WTC11 (cell line): ENCODE results near the gene CACNA1F. TPM values are rescaled to one million over a fixed set of nuclear protein-coding genes. Genes with fewer than 3 reads are reported as not detected.

ENCODE experiments used
- ATAC-seq: fragments of 200-7000 bp; cut with Tn5 transposase; 2 replicates; pipeline ENCODE4 v1.10.0; 2021; ENCODE audit warnings: mild to moderate bottlenecking, moderate library complexity
- CTCF ChIA-PET: fragments of 300-600 bp; sonication (Branson Sonifier 250); formaldehyde crosslinking; loops from one replicate; lab custom pipeline; 2021; ENCODE audit warnings: antibody characterized with exemption; lab: Charles Lee
- POLR2A ChIA-PET: fragments of 350-600 bp; sonication (Branson Sonifier 250); formaldehyde crosslinking; loops from one replicate; lab custom pipeline; 2021; ENCODE audit warnings: antibody characterized with exemption; lab: Charles Lee
- DNase-seq: peaks from one replicate; pipeline ENCODE4 v3.0.0; 2021; ENCODE audit warnings: low spot score
- H3K27ac Mint-ChIP-seq: 2 replicates; pipeline ENCODE4 v1.8.0; 2021; ENCODE audit warnings: mixed read lengths
- H3K27me3 Mint-ChIP-seq: 2 replicates; pipeline ENCODE4 v1.8.0; 2021; ENCODE audit warnings: low read depth, mild to moderate bottlenecking, moderate library complexity, mixed read lengths
- H3K36me3 Mint-ChIP-seq: 2 replicates; pipeline ENCODE4 v1.8.0; 2021; ENCODE audit warnings: mixed read lengths
- H3K4me1 Mint-ChIP-seq: 2 replicates; pipeline ENCODE4 v1.8.0; 2022; ENCODE audit warnings: mixed read lengths
- H3K4me3 Mint-ChIP-seq: 2 replicates; pipeline ENCODE4 v1.8.0; 2021; ENCODE audit warnings: mild to moderate bottlenecking, moderate library complexity, mixed read lengths
- H3K9me3 Mint-ChIP-seq: 2 replicates; pipeline ENCODE4 v1.8.0; 2021; ENCODE audit warnings: mixed read lengths
- FOXK1 ChIP-seq: sonication (generic); formaldehyde crosslinking; IDR thresholded peaks from 2 replicates; pipeline ENCODE4 v1.8.0; 2022; ENCODE audit warnings: mild to moderate bottlenecking, moderate library complexity, missing genetic modification reagents
- GABPB1 ChIP-seq: sonication (generic); formaldehyde crosslinking; IDR thresholded peaks from 2 replicates; pipeline ENCODE4 v1.8.1; 2023; ENCODE audit warnings: mild to moderate bottlenecking, missing genetic modification reagents
- IRF2 ChIP-seq: sonication (generic); formaldehyde crosslinking; IDR thresholded peaks from 2 replicates; pipeline ENCODE4 v1.8.0; 2022; ENCODE audit warnings: low read depth, missing genetic modification reagents, borderline replicate concordance
- RORB ChIP-seq: fragments of 250-450 bp; sonication (Bioruptor Pico); IDR thresholded peaks from 2 replicates; pipeline ENCODE4 v1.9.0; 2021; ENCODE audit warnings: mild to moderate bottlenecking
- SOX15 ChIP-seq: fragments of 250-450 bp; sonication (Bioruptor Pico); IDR thresholded peaks from 2 replicates; pipeline ENCODE4 v1.9.0; 2021; ENCODE audit warnings: mild to moderate bottlenecking
- TP53 ChIP-seq: sonication (generic); formaldehyde crosslinking; IDR thresholded peaks from 2 replicates; pipeline ENCODE4 v1.8.1; 2023; ENCODE audit warnings: mild to moderate bottlenecking, missing genetic modification reagents
- ZNF396 ChIP-seq: fragments of 250-450 bp; sonication (Bioruptor Pico); IDR thresholded peaks from 2 replicates; pipeline ENCODE4 v1.8.0; 2021; ENCODE audit warnings: mild to moderate bottlenecking, moderate library complexity, borderline replicate concordance
- ZNF423 ChIP-seq: fragments of 250-450 bp; sonication (Bioruptor Pico); IDR thresholded peaks from 2 replicates; pipeline ENCODE4 v2.1.2; 2022; ENCODE audit warnings: mild to moderate bottlenecking, moderate library complexity
- total RNA-seq: library from RNA; stranded (reverse); gene quantifications from 3 replicates; pipeline ENCODE4 v1.2.3, GENCODE V29; 2021
- TF ChIP-seq, protein P1 (sequence below): sonication (generic); formaldehyde crosslinking; IDR thresholded peaks from 2 replicates; pipeline ENCODE4 v1.8.0; 2022; ENCODE audit warnings: missing genetic modification reagents
- TF ChIP-seq, protein P2 (sequence below): sonication (generic); formaldehyde crosslinking; IDR thresholded peaks from 2 replicates; pipeline ENCODE4 v1.8.0; 2022; ENCODE audit warnings: mild to moderate bottlenecking, missing genetic modification reagents
- TF ChIP-seq, protein P3 (sequence below): fragments of 250-450 bp; sonication (Bioruptor Pico); IDR thresholded peaks from 2 replicates; pipeline ENCODE4 v1.9.0; 2021; ENCODE audit warnings: mild to moderate bottlenecking, borderline replicate concordance
- TF ChIP-seq, protein P4 (sequence below): fragments of 200-600 bp; IDR thresholded peaks from 2 replicates; pipeline ENCODE4 v1.8.0; 2022; ENCODE audit warnings: antibody characterized with exemption

The CACNA1F gene
- total RNA-seq, 1 experiment from 2014 or later: 1.6 TPM

DNA sequence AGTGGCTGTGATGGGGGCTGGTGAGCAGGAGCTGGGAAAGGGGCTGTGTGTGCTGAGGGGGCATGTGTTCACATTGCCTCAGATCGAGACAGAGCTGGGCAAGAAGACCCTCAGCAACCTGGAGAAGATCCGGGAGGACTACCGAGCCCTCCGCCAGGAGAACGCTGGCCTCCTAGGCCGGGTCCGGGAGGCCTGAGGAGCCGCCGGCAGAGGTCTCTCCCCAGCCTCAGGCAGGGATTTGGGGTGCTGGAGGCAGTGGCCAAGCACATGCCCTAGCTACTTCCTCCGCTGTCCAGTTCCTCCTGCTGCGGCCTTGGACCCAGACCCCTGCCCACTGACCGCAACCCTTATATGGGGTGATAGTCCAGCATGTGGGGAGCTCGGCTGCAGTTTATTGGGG lies 16.9 kb upstream of the CACNA1F start (continued):
- TF ChIP-seq, protein P1, sequence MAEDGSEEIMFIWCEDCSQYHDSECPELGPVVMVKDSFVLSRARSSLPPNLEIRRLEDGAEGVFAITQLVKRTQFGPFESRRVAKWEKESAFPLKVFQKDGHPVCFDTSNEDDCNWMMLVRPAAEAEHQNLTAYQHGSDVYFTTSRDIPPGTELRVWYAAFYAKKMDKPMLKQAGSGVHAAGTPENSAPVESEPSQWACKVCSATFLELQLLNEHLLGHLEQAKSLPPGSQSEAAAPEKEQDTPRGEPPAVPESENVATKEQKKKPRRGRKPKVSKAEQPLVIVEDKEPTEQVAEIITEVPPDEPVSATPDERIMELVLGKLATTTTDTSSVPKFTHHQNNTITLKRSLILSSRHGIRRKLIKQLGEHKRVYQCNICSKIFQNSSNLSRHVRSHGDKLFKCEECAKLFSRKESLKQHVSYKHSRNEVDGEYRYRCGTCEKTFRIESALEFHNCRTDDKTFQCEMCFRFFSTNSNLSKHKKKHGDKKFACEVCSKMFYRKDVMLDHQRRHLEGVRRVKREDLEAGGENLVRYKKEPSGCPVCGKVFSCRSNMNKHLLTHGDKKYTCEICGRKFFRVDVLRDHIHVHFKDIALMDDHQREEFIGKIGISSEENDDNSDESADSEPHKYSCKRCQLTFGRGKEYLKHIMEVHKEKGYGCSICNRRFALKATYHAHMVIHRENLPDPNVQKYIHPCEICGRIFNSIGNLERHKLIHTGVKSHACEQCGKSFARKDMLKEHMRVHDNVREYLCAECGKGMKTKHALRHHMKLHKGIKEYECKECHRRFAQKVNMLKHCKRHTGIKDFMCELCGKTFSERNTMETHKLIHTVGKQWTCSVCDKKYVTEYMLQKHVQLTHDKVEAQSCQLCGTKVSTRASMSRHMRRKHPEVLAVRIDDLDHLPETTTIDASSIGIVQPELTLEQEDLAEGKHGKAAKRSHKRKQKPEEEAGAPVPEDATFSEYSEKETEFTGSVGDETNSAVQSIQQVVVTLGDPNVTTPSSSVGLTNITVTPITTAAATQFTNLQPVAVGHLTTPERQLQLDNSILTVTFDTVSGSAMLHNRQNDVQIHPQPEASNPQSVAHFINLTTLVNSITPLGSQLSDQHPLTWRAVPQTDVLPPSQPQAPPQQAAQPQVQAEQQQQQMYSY (CRISPR knock-in tag): no peak
- no peak for TF ChIP-seq ZNF423 (CRISPR knock-in tag)

DNA sequence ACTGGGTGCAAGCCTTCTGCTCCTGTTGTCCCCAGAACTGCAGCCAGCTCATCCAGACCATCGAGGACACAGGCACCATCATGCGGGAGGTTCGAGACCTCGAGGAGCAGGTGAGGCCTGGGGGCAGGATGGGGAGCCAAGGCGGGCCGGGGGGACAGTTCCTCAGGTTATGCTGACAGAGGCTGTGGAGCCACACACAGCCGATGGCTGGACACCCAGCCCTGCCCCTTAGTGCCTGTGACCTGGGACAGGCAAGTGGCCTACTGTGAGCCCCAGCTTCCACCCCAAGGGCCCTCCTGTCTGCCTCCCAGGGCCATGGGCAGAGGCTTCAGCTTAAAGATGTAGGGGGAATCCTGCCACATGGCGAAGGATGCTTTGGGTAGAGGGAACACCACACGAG lies 16.5 kb upstream of the CACNA1F start:
- POLR2A ChIA-PET: no interaction called here
- H3K9me3 Mint-ChIP-seq: no peaks in the 10 kb centered on the region

DNA sequence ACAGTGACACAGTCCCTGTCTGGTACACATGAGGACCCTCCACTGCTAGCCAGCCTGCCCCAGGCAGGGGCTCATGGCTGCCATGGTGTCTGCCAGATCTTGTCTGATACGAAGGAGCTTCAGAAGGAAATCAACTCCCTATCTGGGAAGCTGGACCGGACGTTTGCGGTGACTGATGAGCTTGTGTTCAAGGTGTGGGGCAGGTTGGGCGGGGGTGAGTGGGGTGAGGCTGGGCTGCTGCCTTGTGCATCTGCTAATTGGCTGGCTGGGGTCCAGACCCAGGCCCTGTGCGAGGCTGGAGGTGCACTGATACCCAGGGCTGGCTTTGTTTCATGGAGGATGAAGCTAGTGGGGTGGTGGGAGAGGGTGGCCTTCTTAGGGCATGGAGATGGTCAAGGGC lies 15.9 kb upstream of the CACNA1F start:
- POLR2A ChIA-PET: no interaction called here
- no peak for TF ChIP-seq IRF2 (CRISPR knock-in tag)
- no peak for TF ChIP-seq GABPB1 (CRISPR knock-in tag)
- TF ChIP-seq, protein P2, sequence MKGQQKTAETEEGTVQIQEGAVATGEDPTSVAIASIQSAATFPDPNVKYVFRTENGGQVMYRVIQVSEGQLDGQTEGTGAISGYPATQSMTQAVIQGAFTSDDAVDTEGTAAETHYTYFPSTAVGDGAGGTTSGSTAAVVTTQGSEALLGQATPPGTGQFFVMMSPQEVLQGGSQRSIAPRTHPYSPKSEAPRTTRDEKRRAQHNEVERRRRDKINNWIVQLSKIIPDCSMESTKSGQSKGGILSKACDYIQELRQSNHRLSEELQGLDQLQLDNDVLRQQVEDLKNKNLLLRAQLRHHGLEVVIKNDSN (CRISPR knock-in tag): no peak
- no peaks in the 10 kb centered on the region for H3K4me1 Mint-ChIP-seq
- no peaks in the 10 kb centered on the region for H3K9me3 Mint-ChIP-seq
- DNase-seq (no peak), ATAC-seq (no peak)
- peaks cover 1% of the 10 kb centered on the region; the same call in 1 of the 2 replicates for H3K36me3 Mint-ChIP-seq
- no peak overlapping the region for H3K4me3 Mint-ChIP-seq
- CTCF ChIA-PET: no interaction called here
- H3K27ac Mint-ChIP-seq: no peak overlapping the region
- no peaks in the 10 kb centered on the region for H3K27me3 Mint-ChIP-seq

More for the DNA sequence above, 16.5 kb upstream of the CACNA1F start:
- CTCF ChIA-PET: no interaction called here
- Mint-ChIP-seq H3K27me3 (no peaks in the 10 kb centered on the region), H3K27ac (no peak overlapping the region), H3K4me1 (no peaks in the 10 kb centered on the region), H3K4me3 (no peak overlapping the region), H3K36me3 (no peaks in the 10 kb centered on the region; the same call in 1 of the 2 replicates)
- TF ChIP-seq RORB (CRISPR knock-in tag): no peak
- no peak for TF ChIP-seq ZNF396 (CRISPR knock-in tag)
- TF ChIP-seq SOX15: no peak
- TF ChIP-seq, protein P3, sequence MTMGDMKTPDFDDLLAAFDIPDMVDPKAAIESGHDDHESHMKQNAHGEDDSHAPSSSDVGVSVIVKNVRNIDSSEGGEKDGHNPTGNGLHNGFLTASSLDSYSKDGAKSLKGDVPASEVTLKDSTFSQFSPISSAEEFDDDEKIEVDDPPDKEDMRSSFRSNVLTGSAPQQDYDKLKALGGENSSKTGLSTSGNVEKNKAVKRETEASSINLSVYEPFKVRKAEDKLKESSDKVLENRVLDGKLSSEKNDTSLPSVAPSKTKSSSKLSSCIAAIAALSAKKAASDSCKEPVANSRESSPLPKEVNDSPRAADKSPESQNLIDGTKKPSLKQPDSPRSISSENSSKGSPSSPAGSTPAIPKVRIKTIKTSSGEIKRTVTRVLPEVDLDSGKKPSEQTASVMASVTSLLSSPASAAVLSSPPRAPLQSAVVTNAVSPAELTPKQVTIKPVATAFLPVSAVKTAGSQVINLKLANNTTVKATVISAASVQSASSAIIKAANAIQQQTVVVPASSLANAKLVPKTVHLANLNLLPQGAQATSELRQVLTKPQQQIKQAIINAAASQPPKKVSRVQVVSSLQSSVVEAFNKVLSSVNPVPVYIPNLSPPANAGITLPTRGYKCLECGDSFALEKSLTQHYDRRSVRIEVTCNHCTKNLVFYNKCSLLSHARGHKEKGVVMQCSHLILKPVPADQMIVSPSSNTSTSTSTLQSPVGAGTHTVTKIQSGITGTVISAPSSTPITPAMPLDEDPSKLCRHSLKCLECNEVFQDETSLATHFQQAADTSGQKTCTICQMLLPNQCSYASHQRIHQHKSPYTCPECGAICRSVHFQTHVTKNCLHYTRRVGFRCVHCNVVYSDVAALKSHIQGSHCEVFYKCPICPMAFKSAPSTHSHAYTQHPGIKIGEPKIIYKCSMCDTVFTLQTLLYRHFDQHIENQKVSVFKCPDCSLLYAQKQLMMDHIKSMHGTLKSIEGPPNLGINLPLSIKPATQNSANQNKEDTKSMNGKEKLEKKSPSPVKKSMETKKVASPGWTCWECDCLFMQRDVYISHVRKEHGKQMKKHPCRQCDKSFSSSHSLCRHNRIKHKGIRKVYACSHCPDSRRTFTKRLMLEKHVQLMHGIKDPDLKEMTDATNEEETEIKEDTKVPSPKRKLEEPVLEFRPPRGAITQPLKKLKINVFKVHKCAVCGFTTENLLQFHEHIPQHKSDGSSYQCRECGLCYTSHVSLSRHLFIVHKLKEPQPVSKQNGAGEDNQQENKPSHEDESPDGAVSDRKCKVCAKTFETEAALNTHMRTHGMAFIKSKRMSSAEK: no peak
- TF ChIP-seq, protein P4, sequence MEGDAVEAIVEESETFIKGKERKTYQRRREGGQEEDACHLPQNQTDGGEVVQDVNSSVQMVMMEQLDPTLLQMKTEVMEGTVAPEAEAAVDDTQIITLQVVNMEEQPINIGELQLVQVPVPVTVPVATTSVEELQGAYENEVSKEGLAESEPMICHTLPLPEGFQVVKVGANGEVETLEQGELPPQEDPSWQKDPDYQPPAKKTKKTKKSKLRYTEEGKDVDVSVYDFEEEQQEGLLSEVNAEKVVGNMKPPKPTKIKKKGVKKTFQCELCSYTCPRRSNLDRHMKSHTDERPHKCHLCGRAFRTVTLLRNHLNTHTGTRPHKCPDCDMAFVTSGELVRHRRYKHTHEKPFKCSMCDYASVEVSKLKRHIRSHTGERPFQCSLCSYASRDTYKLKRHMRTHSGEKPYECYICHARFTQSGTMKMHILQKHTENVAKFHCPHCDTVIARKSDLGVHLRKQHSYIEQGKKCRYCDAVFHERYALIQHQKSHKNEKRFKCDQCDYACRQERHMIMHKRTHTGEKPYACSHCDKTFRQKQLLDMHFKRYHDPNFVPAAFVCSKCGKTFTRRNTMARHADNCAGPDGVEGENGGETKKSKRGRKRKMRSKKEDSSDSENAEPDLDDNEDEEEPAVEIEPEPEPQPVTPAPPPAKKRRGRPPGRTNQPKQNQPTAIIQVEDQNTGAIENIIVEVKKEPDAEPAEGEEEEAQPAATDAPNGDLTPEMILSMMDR: no peak
- TF ChIP-seq FOXK1: no peak
- no peak for TF ChIP-seq GABPB1 (CRISPR knock-in tag)
- TF ChIP-seq TP53 (CRISPR knock-in tag): no peak
- DNase-seq (no peak), ATAC-seq (no peak)
